Heart right ventricle (tissue), 16 donors: ENCODE measurements around the gene PXDC1. TPM values are rescaled to one million over a fixed set of nuclear protein-coding genes. Genes with fewer than 3 reads are reported as not detected.
"Not testable (repeated sequence)": the region's sequence is repeated elsewhere in the genome, so short reads cannot be mapped to it uniquely, and the experiment has no call there.

ENCODE experiments used
- ATAC-seq, 8 donors: fragments of 200-7000 bp; cut with Tn5 transposase; one replicate each; pipeline ENCODE4 v1.9.1; 2020; ENCODE audit warnings: mild to moderate bottlenecking in 8 of 8, moderate library complexity in 8 of 8, moderate number of reproducible peaks in 1 of 8
- DNase-seq, 2 donors: peaks; one replicate each; pipeline ENCODE4 v3.0.0-alpha.2; 2020
- H3K27ac ChIP-seq, 10 donors: fragments of 200-600 bp; sonication (generic) in 2 of 10; one replicate each; pipeline versions ENCODE4 v1.5.0 to v1.8.0; 2020 to 2022; ENCODE audit warnings: mild to moderate bottlenecking in 3 of 10
- H3K27me3 ChIP-seq, 7 donors: fragments of 200-600 bp; one replicate each; pipeline ENCODE4 v1.8.0; 2021 to 2022; ENCODE audit warnings: mild to moderate bottlenecking in 2 of 7
- H3K36me3 ChIP-seq, 9 donors: fragments of 200-600 bp; sonication (generic) in 1 of 9; one replicate each; pipeline versions ENCODE4 v1.5.0 to v1.8.0; 2020 to 2022; ENCODE audit warnings: mild to moderate bottlenecking in 2 of 9
- H3K4me1 ChIP-seq, 9 donors: fragments of 200-600 bp; sonication (generic) in 1 of 9; one replicate each; pipeline versions ENCODE4 v1.5.0 to v1.8.0; 2020 to 2022; ENCODE audit warnings: mild to moderate bottlenecking in 4 of 9
- H3K4me3 ChIP-seq, 10 donors: fragments of 200-600 bp; sonication (generic) in 2 of 10; one replicate each; pipeline versions ENCODE4 v1.5.0 to v1.8.0; 2020 to 2022; ENCODE audit warnings: mild to moderate bottlenecking in 7 of 10, moderate library complexity in 2 of 10
- H3K9me3 ChIP-seq, 11 donors: fragments of 200-600 bp in 10 of 11; sonication (generic) in 2 of 11; one replicate each; pipeline versions ENCODE4 v1.5.0 to v1.8.0; 2013 to 2022; ENCODE audit warnings: mild to moderate bottlenecking in 2 of 11, control low read depth in 1 of 11, moderate library complexity in 1 of 11
- WGBS, 2 donors: extraction: QIAGEN DNeasy Blood & Tissue Kit; methylation state at CpG; one replicate each; pipeline ENCODE4 v1.1.7; 2013; ENCODE audit warnings: inconsistent platforms in 1 of 2; 5-methylcytosine and 5-hydroxymethylcytosine counted together
- intact Hi-C, 10 donors: fragments of 100-400 bp; cut with DNase I; formaldehyde crosslinking; loops; one replicate each; pipeline versions ENCODE4 v1.11.1 to v1.14.2; 2022
- polyA plus RNA-seq, 2 donors: library from polyadenylated mRNA; stranded (reverse); fragments of 200-250 nt; gene quantifications; one replicate each; pipeline ENCODE4 v1.2.3, GENCODE V29; 2013
- total RNA-seq, 10 donors: library from RNA; stranded (reverse); fragmentation: NEBNext Ultra II Directional in 3 of 10; extraction: Animal tissue kit (Norgen Biotek cat#: 25700) in 3 of 10; gene quantifications; one replicate each; pipeline versions ENCODE4 v1.2.1 to v1.2.4, GENCODE V29; 2021 to 2023
- TF ChIP-seq, protein P1 (sequence below), 9 donors: fragments of 200-600 bp; sonication (generic) in 2 of 9; IDR thresholded peaks; one replicate each; pipeline versions ENCODE4 v1.5.0 to v1.8.0; 2021 to 2022; ENCODE audit warnings: antibody characterized with exemption in 9 of 9, mild to moderate bottlenecking in 5 of 9, moderate library complexity in 1 of 9
- donor health status: Arrhythmogenic right ventricular cardiomyopathy.
- donor health status: ischemic (EF 13 %, LVEDD 7.1; RV severe dilation, severe dysfunction).
- donor health status: healthy with polysubstance abuse.
- donor health status: DM: no; HTN: yes; CAD: no.
- donor health status: DM: no; HTN: no; CAD: no.
- donor health status: ischemic (EF 25% LVEDD 6.9; RV normal size, moderate dysfunction).
- donor health status: ischemic (EF 25% LVEDD 5.7; RV mildly dilated, moderate dysfunction).
- donor health status: healthy.
- donor health status: DM: yes; HTN: yes; CAD: no.
- donor health status: Ischemic cardiomyopathy.
- donor health status: ischemic (EF 35%, LVEDD 5.7; RV mildly dilated, moderate dysfunction).
- donor health status: nonischemic (EF 11% LVEDD 7.7; RV severe dilation, severe dysfunction).
- donor health status: DM: yes; HTN: yes; CAD: no.
- donor health status: PGD.
- donor health status: ischemic (EF 29% LVEDD 5.4; RV normal size, mild dysfunction).
- donor health status: nonischemic (EF 23%, LVEDD 6.1; RV moderate dilation, normal function).

Gene PXDC1
- total and polyA plus RNA-seq, 12 donors: 11.3 to 69.9 (median 21.7) TPM

DNA sequence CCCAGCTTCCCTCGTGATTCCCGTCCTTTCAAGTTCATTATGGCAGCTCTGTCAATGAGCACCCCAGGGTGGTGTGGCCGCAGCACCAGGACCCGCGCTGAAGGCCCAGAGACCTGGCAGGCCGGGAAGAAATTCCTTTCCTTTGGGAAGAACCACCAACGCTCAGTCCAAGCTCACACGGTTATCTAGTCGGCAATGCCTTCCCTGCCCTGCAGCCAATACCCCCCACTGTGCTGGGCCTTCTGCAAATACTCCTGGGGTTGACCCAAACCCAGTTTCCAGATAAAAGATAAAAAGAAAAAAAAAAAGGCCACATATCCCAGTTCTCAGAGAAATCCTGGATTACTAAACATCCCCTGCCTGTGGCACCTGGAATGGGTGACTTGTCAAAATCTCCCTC lies 28.7 kb downstream of the PXDC1 start:
- H3K27me3 ChIP-seq: no peaks in the 10 kb centered on the region
- 72 to 81% methylated on average over 9 of the region's 9 CpGs for WGBS, 2 donors
- no peak for DNase-seq
- H3K36me3 ChIP-seq: peaks cover 0 to 75% (median 31%) of the 10 kb centered on the region in 9 donors
- H3K27ac ChIP-seq: peak overlapping the region; percentile 15 to 77 (median 65)
- peak in 3 of 8 donors; percentile 3 to 8 (median 7) for ATAC-seq
- intact Hi-C loops: no loop called here
- H3K9me3 ChIP-seq: no peaks in the 10 kb centered on the region
- H3K4me1 ChIP-seq: peaks cover 10 to 62% (median 47%) of the 10 kb centered on the region in 9 donors
- TF ChIP-seq, protein P1, sequence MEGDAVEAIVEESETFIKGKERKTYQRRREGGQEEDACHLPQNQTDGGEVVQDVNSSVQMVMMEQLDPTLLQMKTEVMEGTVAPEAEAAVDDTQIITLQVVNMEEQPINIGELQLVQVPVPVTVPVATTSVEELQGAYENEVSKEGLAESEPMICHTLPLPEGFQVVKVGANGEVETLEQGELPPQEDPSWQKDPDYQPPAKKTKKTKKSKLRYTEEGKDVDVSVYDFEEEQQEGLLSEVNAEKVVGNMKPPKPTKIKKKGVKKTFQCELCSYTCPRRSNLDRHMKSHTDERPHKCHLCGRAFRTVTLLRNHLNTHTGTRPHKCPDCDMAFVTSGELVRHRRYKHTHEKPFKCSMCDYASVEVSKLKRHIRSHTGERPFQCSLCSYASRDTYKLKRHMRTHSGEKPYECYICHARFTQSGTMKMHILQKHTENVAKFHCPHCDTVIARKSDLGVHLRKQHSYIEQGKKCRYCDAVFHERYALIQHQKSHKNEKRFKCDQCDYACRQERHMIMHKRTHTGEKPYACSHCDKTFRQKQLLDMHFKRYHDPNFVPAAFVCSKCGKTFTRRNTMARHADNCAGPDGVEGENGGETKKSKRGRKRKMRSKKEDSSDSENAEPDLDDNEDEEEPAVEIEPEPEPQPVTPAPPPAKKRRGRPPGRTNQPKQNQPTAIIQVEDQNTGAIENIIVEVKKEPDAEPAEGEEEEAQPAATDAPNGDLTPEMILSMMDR (IDR thresholded peaks at IDR 0.05): no peak
- H3K4me3 ChIP-seq: no peak overlapping the region

DNA sequence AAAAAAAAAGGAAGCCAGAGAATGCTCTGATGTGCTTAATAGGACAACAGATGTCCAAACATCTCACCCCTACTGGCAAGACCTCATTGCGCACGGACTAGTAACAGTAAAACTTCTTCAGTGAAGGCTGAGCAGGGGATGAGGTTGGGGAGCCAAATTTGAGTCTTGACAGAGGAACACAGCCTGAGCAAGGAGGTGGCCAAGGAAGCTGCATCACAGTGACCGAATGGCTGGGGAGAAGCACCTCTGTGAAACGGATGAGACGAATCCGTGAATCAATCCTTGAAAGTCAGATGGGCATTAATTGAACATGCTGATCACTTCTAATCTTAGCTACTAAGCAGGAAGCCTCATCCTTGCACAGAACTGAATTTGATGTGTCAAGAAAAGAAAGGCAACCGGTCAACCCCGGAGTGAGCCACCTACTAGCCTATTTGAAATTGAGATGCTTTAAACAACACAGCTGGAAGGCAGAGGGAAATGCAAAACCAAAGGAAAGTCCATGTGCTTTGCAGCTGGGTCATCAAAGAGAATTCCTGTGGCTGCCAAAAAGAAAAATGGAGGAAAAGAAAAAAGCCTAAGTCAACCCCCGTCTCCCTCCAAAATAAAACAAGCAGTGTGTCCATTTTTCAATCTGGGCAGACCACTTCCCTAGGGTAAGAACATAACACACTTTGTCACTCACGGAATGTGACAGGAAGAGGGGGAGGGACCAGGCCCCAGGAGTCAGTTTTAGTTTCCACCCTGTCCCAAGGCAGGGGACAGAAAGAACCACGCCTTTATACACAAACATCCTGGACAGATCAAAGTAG lies 29.5 kb downstream of the PXDC1 start:
- peaks cover 10 to 58% (median 47%) of the 10 kb centered on the region in 9 donors for H3K4me1 ChIP-seq
- H3K4me3 ChIP-seq: no peak overlapping the region
- TF ChIP-seq, protein P1 (IDR thresholded peaks at IDR 0.05): no peak
- 65 to 71% methylated on average over 11 of the region's 11 CpGs for WGBS, 2 donors
- H3K27me3 ChIP-seq: no peaks in the 10 kb centered on the region
- no peaks in the 10 kb centered on the region for H3K9me3 ChIP-seq
- peaks cover 0 to 67% (median 26%) of the 10 kb centered on the region in 9 donors for H3K36me3 ChIP-seq
- DNase-seq: no peak
- ATAC-seq: peak in 4 of 8 donors; percentile 56 to 71 (median 67)
- intact Hi-C loops: no loop called here
- peak overlapping the region in 8 of 10 donors; percentile 15 to 77 (median 69) for H3K27ac ChIP-seq

DNA sequence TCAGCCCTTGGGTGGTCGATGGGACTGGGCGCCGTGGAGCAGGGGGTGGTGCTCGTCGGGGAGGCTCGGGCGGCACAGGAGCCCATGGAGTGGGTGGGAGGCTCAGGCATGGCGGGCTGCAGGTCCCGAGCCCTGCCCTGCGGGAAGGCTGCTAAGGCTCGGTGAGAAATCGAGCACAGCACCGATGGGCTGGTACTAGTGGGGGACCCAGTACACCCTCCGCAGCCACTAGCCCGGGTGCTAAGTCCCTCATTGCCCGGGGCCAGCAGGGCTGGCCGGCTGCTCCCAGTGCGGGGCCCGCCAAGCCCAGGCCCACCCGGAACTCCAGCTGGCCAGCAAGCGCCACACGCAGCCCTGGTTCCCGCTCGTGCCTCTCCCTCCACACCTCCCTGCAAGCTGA lies 30.7 kb downstream of the PXDC1 start:
- intact Hi-C loops, H3K4me3 ChIP-seq, H3K27ac ChIP-seq, H3K27me3 ChIP-seq, ATAC-seq, H3K9me3 ChIP-seq, DNase-seq: not testable (repeated sequence)
- Histone ChIP-seq H3K36me3 (peaks cover 0 to 55% (median 21%) of the 10 kb centered on the region in 9 donors), H3K4me1 (peaks cover 7 to 46% (median 37%) of the 10 kb centered on the region in 9 donors)
- 92 to 97% methylated on average over 20 to 24 of the region's 24 CpGs for WGBS, 2 donors

DNA sequence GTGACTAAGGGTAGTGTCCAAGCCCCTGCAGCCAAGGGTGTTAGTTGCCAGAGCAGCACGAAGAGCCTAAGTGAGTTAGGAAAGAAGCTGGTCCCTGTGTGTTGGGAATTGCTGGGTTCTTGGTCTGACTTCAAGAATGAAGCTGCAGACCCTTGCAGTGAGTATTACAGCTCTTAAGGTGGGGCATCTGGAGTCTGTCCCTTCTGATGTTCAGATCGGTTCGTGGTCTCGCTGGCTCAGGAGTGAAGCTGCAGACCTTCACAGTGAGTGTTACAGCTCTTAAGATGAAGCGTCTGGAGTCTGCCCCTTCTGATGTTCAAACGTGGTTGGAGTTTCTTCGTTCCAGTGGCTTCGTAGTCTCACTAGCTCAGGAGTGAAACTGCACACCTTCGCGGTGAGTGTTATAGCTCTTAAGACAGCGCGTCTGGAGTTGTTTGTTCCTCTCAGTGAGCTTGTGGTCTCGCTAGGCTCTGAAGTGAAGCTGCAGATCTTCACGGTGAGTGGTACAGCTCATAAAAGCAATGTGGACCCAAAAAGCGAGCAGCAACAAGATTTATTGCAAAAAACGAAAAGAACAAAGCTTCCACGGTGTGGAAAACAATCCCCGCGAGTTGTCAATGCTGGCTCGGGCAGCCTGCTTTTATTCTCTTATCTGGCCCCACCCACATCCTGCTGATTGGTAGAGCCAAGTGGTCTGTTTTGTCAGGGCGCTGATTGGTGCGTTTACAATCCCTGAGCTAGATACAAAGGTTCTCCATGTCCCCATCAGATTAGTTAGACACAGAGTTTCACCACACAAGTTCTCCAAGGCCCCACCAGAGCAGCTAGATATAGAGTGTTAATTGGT lies 31.8 kb downstream of the PXDC1 start:
- no peak for ATAC-seq
- H3K36me3 ChIP-seq: peaks cover 0 to 44% (median 21%) of the 10 kb centered on the region in 9 donors
- H3K27ac ChIP-seq: no peak overlapping the region
- peaks cover 0 to 4% (median 0%) of the 10 kb centered on the region in 11 donors for H3K9me3 ChIP-seq
- peaks cover 3 to 35% (median 31%) of the 10 kb centered on the region in 9 donors for H3K4me1 ChIP-seq
- no peak overlapping the region for H3K4me3 ChIP-seq
- DNase-seq: no peak
- H3K27me3 ChIP-seq: no peaks in the 10 kb centered on the region
- intact Hi-C loops: no loop called here
- TF ChIP-seq, protein P1 (IDR thresholded peaks at IDR 0.05): no peak
- 82% methylated on average over 22 of the region's 22 CpGs for WGBS, 2 donors
